SW480 (cell line): Measurements from ENCODE around the gene LMBRD2.
A peak's percentile ranks its signal among the peaks of the same experiment; 100 is the strongest.
"Not testable (repeated sequence)": the region's sequence is repeated elsewhere in the genome, so short reads cannot be mapped to it uniquely, and the experiment has no call there.

Experiments used
- DNase-seq: peaks from one replicate; pipeline ENCODE4 v3.0.0-alpha.2; 2016; ENCODE audit warnings: low spot score

LMBRD2 gene

DNA sequence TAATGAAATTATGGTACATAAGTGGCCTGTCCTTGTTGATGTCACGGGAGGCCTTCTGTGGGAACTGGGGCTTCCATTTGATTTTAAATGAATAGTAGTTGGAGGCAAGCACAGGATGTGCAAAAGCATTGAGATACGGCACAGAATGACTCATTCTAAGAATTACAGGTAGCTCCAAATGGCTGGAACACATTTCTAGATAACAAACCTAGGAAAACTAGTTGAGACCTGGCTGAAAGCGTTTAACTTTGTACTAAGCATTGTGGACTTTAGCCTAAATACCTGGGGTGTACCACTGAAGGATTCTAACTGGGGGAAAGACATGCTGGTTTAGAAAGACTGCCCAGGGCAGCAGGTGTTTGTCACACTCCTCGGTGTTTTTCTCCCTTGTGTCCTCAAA, 9.7 kb upstream of the LMBRD2 start:
- no peak for DNase-seq

- DNase-seq = no peak
These were observed 8.9 kb upstream of the LMBRD2 start for GRCh38 chr5:36160617-36161016.

DNA sequence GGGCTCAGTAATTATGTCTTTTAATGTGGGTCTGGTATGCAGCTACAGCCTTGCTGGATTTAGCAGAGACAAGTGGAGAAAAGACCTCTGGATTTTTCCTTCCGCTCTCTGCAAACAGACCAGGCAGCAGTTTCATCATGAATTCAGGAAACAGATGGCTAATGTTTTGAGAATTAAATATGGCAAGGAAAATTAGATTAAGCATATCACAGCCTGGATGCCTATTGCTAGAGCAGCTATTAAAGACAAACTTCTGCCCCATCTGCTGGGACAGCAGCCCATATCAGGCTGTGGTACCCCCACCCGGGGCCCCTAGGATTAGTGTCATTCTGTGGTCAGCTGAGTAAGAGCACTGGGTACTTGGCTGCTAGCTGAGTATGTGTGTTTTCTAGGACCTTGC, 6.5 kb upstream of the LMBRD2 start:
- DNase-seq = no peak

GRCh38 chr5:36156619-36157018, 4.9 kb upstream of the LMBRD2 start:
- DNase-seq = no peak

DNA sequence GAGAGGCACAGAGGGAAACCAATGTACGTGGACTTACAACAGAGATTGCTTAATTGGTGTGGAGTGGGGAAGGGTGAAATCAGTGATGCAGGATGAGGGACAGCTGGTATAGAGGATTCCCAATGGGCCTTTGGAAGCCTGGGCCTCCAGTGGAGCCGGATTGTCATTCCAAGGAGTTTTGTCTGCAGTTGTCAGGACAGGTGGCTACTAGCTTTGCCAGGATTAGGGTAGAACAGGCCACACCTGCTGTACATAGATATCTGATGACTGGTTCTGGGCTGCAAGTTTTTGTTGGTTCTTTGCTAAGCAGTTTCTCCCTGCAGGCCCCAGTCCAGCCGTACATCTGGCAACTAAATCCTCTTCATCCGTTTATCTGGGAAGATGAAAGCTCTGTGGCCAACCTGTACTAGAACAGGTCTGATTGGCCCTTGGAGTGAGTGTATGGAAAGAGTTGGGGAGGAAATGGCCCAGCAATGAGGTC, 4.5 kb upstream of the LMBRD2 start:
- DNase-seq = peak; percentile 2

GRCh38 chr5:36155291-36155690, 3.6 kb upstream of the LMBRD2 start:
- no peak for DNase-seq

GRCh38 chr5:36153726-36154125, 2.0 kb upstream of the LMBRD2 start:
- no peak for DNase-seq

- no peak for DNase-seq
These were observed 1.6 kb upstream of the LMBRD2 start for GRCh38 chr5:36153298-36153677.

DNA sequence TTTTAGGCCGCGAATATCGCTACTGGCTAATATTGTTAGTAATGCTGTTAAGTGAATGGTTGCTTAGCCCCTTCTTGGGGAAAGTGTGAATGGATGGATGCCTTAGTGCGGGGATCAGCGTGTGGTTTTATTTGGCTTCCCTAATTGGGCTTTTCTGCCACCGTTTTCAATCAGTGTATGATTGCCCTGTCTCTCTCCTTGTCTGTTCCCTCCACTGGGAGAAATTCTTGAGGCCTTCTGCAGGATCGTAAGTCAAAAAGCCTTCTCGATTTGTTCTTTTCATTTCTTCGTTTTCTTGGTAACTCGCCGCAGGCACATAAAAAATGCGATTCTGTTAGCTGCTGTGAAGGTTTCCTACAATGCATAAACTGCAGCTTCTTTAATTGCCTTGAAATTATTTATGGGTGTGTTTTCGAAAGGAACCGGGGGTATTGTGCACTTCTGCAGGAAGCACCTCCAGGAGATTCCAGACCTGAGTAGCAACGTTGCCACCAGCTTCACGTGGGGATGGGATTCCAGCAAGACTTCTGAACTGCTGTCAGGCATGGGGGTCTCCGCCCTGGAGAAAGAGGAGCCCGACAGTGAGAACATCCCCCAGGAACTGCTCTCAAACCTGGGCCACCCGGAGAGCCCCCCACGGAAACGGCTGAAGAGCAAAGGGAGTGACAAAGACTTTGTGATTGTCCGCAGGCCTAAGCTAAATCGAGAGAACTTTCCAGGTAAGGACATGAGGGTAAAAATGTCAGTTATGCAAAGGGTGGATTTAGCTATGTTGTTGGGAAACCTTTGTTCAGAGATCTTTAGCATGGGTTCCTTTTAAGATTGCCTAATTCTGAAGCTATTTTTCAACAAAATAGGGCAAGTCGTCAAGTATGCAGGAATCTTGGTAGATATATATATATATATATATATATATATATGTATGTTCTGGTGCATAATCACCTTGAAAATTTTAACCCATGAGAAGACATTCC, 924 bp upstream of the LMBRD2 start:
- peak; percentile 17 for DNase-seq

- DNase-seq = peak; percentile 63
These were observed 832 bp downstream of the LMBRD2 start for GRCh38 chr5:36150676-36151433.

DNA sequence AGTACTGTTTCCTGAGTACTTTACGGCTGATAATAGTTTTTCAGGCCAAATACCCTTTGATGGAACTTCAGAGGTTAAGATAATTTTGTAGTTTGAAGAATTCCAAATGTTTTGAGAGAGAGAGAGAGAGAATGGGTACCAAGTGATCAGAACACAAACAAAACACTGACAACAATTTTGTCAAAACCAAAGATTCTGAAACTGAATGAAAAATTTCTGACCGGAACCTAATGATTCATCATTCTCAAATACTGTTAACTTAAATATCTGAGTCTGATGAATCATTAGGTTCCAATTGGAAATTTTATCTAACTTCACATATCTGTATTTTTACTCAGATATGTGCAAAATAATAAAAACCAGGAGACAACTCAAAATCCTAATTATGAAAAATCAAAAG, 4.0 kb downstream of the LMBRD2 start:
- no peak for DNase-seq

DNA sequence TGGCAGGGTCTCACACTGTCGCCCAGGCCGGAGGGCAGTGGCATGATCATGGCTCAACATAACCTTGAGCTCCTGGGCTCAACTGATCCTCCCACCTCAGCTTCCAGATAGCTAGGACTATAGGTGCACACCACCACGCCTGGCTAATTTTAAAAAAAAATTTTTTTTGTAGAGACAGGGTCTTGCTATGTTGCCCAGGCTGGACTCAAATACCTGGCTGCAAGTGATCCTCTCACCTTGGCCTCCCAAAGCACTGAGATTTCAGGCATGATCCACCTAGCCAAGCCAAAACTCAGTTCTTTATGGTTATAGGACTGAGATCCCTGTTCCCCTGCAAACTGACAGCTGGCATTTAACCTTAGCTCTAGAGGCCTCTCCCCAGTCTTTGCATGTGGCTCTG, 5.3 kb downstream of the LMBRD2 start:
- DNase-seq = no peak

DNA sequence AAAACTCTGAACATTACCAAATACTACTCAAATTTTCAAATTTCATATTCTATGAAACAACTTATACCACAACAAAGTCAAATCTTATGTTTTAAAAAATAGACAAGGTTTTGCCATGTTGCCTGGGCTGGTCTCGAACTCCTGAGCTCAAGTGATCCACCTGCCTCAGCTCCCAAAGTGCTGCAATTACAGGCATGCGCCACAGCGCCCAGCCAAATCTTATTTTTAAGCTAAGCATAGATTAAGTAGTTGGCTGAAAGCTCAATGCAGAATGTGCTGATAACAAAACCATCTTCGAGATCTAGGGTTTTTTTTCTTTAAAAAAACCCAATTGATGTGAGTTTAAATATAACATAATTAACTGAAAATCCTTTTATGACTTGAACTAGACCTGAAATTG, 6.4 kb downstream of the LMBRD2 start:
- no peak for DNase-seq

DNA sequence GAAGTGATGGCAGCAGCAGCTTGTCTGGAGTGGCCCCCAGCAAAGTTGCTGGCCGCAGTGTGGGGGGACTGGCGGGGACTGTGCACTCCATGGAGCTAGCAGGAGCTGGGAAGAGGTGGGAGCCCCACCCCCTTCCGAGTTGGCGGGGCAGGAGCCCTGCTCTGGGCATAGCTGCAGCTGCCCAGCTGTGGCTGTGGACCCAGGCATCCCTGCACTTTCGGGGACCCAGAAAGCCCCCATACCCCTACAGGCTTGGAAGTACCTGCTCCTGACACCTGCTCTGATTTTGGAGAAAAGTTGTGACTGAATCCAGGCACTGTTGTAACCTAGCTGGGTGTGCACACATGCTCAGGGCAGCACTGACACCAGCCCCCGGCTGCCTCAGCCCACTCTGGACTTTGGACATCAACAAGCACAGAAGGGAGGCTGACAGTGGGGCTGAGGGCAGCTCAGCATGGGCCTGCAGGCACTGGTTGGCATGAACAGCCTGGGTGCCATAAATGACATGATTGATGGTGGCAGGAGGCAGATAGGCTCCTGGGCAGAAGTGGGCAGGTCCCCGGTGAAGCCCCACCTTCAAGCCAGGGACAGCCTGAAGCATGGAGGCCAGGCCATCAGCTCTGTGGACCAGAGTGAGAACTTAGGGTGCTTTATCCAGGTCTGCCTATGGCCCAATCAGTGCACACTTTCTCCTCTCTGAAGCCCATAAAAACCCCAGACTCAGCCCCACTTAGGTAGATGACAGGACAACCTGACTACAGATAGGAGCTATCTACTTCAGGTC, 12.6 kb downstream of the LMBRD2 start:
- peak; percentile 29 for DNase-seq

DNA sequence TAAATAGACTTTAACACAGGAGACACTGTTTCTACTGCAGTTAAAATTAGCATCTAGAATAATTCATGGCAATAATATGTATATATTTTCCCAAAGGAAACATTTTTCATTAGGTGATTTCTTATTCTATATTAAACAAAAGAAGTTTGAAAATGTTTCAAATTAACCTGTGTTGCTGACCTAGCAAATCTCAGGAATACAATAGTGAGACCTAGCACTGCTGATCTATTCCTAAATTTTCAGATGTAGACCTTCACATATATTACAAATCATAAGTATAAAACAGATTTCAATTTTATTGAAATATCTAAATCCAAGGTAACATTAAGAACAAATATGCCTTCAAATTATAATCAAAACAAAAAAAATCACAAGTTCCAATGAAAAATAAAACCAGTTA, 15.1 kb downstream of the LMBRD2 start:
- DNase-seq = no peak

DNA sequence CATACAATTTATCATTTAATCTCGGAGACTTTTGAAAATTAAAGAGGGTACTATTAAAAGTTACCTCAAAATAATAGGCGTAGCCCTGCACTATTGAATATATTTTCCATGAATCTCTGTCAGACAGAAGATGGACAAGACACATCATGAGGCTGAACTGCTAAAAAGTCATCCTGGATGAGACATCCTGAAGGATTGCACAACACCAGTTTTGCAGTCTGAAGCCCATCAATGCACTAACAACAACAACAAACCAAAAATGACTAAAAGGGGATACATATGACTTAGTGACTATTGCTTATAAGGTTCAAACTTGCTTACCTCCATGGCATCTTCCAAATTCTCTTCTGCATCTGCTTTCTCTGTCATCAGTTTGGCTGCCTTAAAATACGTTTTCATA, 15.7 kb downstream of the LMBRD2 start:
- no peak for DNase-seq

DNA sequence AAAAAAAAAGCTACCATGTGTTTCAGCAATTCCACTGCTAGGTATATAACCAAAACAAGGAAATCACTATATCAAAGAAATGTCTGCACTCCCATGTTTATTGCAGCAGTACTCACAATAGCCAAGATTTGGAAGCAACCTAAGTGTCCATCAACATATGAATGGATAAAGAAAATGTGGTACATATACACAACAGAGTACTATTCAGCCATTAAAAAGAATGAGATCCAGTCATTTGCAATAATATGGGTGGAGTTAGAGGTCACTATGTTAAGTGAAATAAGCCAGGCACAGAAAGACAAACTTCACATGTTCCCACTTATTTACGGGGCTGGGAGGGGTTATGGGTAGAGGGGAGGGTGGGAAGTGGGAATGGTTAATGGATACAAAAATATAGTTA, 18.7 kb downstream of the LMBRD2 start:
- not testable (repeated sequence) for DNase-seq

DNA sequence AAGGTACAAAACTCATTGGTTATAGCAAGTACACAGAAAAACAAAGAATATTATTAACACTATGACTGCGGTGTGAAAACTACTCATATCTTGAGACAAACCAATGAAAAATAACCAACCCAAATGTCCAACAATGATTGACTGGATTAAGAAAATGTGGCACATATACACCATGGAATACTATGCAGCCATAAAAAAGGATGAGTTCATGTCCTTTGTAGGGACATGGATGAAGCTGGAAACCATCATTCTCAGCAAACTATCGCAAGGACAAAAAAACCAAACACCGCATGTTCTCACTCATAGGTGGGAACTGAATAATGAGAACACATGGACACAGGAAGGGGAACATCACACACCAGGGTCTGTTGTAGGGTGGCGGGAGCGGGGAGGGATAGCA, 22.0 kb downstream of the LMBRD2 start:
- not testable (repeated sequence) for DNase-seq

GRCh38 chr5:36128795-36129194, 22.9 kb downstream of the LMBRD2 start:
- DNase-seq = no peak

DNA sequence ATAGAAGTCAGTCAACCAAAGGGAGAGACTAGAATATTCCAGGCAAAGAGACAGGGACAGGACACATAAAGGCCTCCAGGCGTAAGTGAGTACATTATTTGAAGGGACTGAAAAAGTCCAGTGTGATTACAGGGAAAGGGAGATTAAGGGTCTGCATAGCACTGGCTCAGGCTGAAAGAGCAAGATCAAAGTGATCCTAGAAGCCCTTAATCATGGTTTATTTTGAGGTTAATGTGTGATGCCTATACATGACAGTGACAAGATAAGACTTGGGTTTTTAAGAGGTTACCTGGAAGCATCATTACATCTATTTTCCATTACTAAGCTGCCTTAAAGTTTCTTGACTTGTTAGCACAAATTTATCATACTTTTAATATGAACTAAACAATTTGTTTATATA, 25.8 kb downstream of the LMBRD2 start:
- peak; percentile 2 for DNase-seq

- no peak for DNase-seq
These were observed 40.4 kb downstream of the LMBRD2 start for GRCh38 chr5:36111238-36111637.

- no peak for DNase-seq
These were observed 42.8 kb downstream of the LMBRD2 start for GRCh38 chr5:36108758-36109460.
